Measurements from ENCODE around the gene COL20A1. TPM values are rescaled to one million over a fixed set of nuclear protein-coding genes. Genes with fewer than 3 reads are reported as not detected.

Gene COL20A1
- total RNA-seq, 1 donor from 2014 or later = not detected

DNA sequence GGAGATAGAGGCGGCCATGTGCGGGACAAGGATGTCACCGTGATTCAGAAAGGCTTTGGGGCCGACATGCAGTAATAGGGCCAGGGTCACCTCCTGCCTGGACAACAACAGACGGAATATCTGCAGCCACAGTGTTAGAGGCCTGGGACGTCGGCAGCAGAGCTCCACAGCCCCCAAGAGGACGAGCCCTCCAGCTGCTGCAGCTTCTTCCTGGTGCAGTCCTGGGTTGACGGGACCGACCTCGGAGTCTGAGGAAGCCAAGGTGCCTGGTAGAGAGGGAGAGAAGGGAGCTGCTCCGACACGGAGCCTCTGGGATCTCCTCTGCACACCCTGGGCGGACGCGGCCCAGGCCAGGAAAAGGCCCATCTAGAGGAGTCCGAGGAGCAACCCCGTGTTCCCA lies 91.3 kb downstream of the COL20A1 start:
- Histone ChIP-seq H3K4me3 (ENCODE audit: low read depth, low read length) (no peak overlapping the region), H3K36me3 (ENCODE audit: control insufficient read depth, insufficient read depth, low read length) (no peaks in the 10 kb centered on the region), H3K27me3 (ENCODE audit: control insufficient read depth, insufficient read depth, low read length) (peaks cover 8% of the 10 kb centered on the region)
- TF ChIP-seq, protein P1, sequence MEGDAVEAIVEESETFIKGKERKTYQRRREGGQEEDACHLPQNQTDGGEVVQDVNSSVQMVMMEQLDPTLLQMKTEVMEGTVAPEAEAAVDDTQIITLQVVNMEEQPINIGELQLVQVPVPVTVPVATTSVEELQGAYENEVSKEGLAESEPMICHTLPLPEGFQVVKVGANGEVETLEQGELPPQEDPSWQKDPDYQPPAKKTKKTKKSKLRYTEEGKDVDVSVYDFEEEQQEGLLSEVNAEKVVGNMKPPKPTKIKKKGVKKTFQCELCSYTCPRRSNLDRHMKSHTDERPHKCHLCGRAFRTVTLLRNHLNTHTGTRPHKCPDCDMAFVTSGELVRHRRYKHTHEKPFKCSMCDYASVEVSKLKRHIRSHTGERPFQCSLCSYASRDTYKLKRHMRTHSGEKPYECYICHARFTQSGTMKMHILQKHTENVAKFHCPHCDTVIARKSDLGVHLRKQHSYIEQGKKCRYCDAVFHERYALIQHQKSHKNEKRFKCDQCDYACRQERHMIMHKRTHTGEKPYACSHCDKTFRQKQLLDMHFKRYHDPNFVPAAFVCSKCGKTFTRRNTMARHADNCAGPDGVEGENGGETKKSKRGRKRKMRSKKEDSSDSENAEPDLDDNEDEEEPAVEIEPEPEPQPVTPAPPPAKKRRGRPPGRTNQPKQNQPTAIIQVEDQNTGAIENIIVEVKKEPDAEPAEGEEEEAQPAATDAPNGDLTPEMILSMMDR (IDR thresholded peaks at IDR 0.05; ENCODE audit: insufficient read depth, low read length, poor library complexity, severe bottlenecking) = no peak
- DNase-seq (ENCODE audit: low read depth) = no peak

Other genes with a start within 250 kb of the COL20A1 start
- 54.3 and 54.8 TPM in 2 replicates for gene YTHDF1, start 77.1 kb upstream of the COL20A1 start, total RNA-seq
- gene BIRC7, start 57.3 kb upstream of the COL20A1 start, total RNA-seq = 12.8 and 19.2 TPM in 2 replicates
- 65.4 and 107 TPM in 2 replicates for gene NKAIN4, start 38.7 kb upstream of the COL20A1 start, total RNA-seq
- gene ARFGAP1, start 20.4 kb upstream of the COL20A1 start, total RNA-seq = 109 and 121 TPM in 2 replicates
- gene CHRNA4, start 68.2 kb downstream of the COL20A1 start, total RNA-seq = not detected in 2 replicates
- gene KCNQ2, start 179.5 kb downstream of the COL20A1 start, total RNA-seq = 0.04 and 0.21 TPM in 2 replicates
- 14.9 and 18.0 TPM in 2 replicates for gene EEF1A2, start 205.9 kb downstream of the COL20A1 start, total RNA-seq
- 114 and 211 TPM in 2 replicates for gene PPDPF, start 227.6 kb downstream of the COL20A1 start, total RNA-seq
- 0.33 and 0.55 TPM in 2 replicates for gene PTK6, start 244.2 kb downstream of the COL20A1 start, total RNA-seq